Measurements from ENCODE around the gene TEX38. TPM values are rescaled to one million over a fixed set of nuclear protein-coding genes. Genes with fewer than 3 reads are reported as not detected.

Gene TEX38
- total RNA-seq, 4 donors from 2014 or later: not detected

GRCh38 chr1:46639547-46639946 is 32.1 kb upstream of the TEX38 start:
- DNase-seq: no peak
- no peak overlapping the region for H3K27ac ChIP-seq
- 91 to 100% methylated on average over 1 of the region's 1 CpG for WGBS, 2 donors (ENCODE audit: low coverage in 1 of 2)
- intact Hi-C loops (cut with DNase I; ENCODE audit: low total_unique reads) (no loop called here), in situ Hi-C loops (cut with MboI; ENCODE audit: low pct_ligation_motif_present in 1 of 4, low pct_unique_long_range_greater_than_20kb in 1 of 4, low sequenced_read_pairs in 3 of 4) (no loop called here)
- no peaks in the 10 kb centered on the region for H3K27me3 ChIP-seq
- no peaks in the 10 kb centered on the region for H3K9me3 ChIP-seq
- TF ChIP-seq POLR2A (IDR thresholded peaks at IDR 0.05): no peak
- H3K4me1 ChIP-seq: peaks cover 11 to 37% (median 15%) of the 10 kb centered on the region in 4 donors
- H3K36me3 ChIP-seq: peaks cover 0 to 8% (median under 1%) of the 10 kb centered on the region in 4 donors
- H3K4me3 ChIP-seq: no peak overlapping the region

GRCh38 chr1:46642115-46642680 is 29.5 kb upstream of the TEX38 start:
- TF ChIP-seq POLR2AphosphoS5 (IDR thresholded peaks at IDR 0.05) (no peak), EP300 (IDR thresholded peaks at IDR 0.05; ENCODE audit: low read depth) (no peak), POLR2A (IDR thresholded peaks at IDR 0.05) (no peak), CTCF (IDR thresholded peaks at IDR 0.05) (no peak)
- Histone ChIP-seq H3K4me1 (peaks cover 11 to 37% (median 15%) of the 10 kb centered on the region in 4 donors), H3K27ac (peak overlapping the region in 2 of 4 donors; percentile 62), H3K9me3 (no peaks in the 10 kb centered on the region), H3K27me3 (no peaks in the 10 kb centered on the region), H3K36me3 (no peaks in the 10 kb centered on the region), H3K4me3 (no peak overlapping the region)
- DNase-seq: no peak
- in situ Hi-C loops (cut with MboI; ENCODE audit: low pct_ligation_motif_present in 1 of 4, low pct_unique_long_range_greater_than_20kb in 1 of 4, low sequenced_read_pairs in 3 of 4) (no loop called here), intact Hi-C loops (cut with DNase I; ENCODE audit: low total_unique reads) (no loop called here)

GRCh38 chr1:46643368-46643775 is 28.3 kb upstream of the TEX38 start:
- no peaks in the 10 kb centered on the region for H3K27me3 ChIP-seq
- intact Hi-C loops (cut with DNase I; ENCODE audit: low total_unique reads): no loop called here
- H3K9me3 ChIP-seq: no peaks in the 10 kb centered on the region
- in situ Hi-C loops (cut with MboI; ENCODE audit: low pct_ligation_motif_present in 1 of 4, low pct_unique_long_range_greater_than_20kb in 1 of 4, low sequenced_read_pairs in 3 of 4): no loop called here
- H3K27ac ChIP-seq: peak overlapping the region; percentile 28 to 62 (median 56)
- H3K4me3 ChIP-seq: no peak overlapping the region
- DNase-seq: peak; percentile 23
- peaks cover 0 to 7% (median 2%) of the 10 kb centered on the region in 4 donors for H3K36me3 ChIP-seq
- H3K4me1 ChIP-seq: peaks cover 11 to 37% (median 15%) of the 10 kb centered on the region in 4 donors
- TF ChIP-seq POLR2A (IDR thresholded peaks at IDR 0.05): no peak
- peak; percentile 44 to 61 (median 47) for TF ChIP-seq POLR2AphosphoS5 (IDR thresholded peaks at IDR 0.05)

GRCh38 chr1:46645815-46646214 is 25.8 kb upstream of the TEX38 start:
- Histone ChIP-seq H3K4me1 (peaks cover 10 to 23% (median 14%) of the 10 kb centered on the region in 4 donors), H3K36me3 (peaks cover 0 to 29% (median 6%) of the 10 kb centered on the region in 4 donors), H3K4me3 (no peak overlapping the region), H3K9me3 (peaks cover 0 to 2% of the 10 kb centered on the region in 2 donors), H3K27ac (no peak overlapping the region), H3K27me3 (no peaks in the 10 kb centered on the region)
- no peak for TF ChIP-seq POLR2AphosphoS5 (IDR thresholded peaks at IDR 0.05)
- no peak for TF ChIP-seq CTCF (IDR thresholded peaks at IDR 0.05)
- no peak for TF ChIP-seq POLR2A (IDR thresholded peaks at IDR 0.05)
- TF ChIP-seq EP300 (IDR thresholded peaks at IDR 0.05; ENCODE audit: low read depth): no peak
- no peak for DNase-seq
- 92 to 93% methylated on average over 4 of the region's 4 CpGs for WGBS, 2 donors (ENCODE audit: low coverage in 1 of 2)
- in situ Hi-C loops (cut with MboI; ENCODE audit: low pct_ligation_motif_present in 1 of 4, low pct_unique_long_range_greater_than_20kb in 1 of 4, low sequenced_read_pairs in 3 of 4): no loop called here
- intact Hi-C loops (cut with DNase I; ENCODE audit: low total_unique reads): no loop called here

GRCh38 chr1:46646331-46646730 is 25.3 kb upstream of the TEX38 start:
- H3K4me3 ChIP-seq: no peak overlapping the region
- intact Hi-C loops (cut with DNase I; ENCODE audit: low total_unique reads): no loop called here
- peaks cover 0 to 29% (median 6%) of the 10 kb centered on the region in 4 donors for H3K36me3 ChIP-seq
- no peaks in the 10 kb centered on the region for H3K27me3 ChIP-seq
- peaks cover 0 to 2% of the 10 kb centered on the region in 2 donors for H3K9me3 ChIP-seq
- DNase-seq: no peak
- peaks cover 10 to 23% (median 14%) of the 10 kb centered on the region in 4 donors for H3K4me1 ChIP-seq
- H3K27ac ChIP-seq: no peak overlapping the region
- in situ Hi-C loops (cut with MboI; ENCODE audit: low pct_ligation_motif_present in 1 of 4, low pct_unique_long_range_greater_than_20kb in 1 of 4, low sequenced_read_pairs in 3 of 4): no loop called here
- 74 to 83% methylated on average over 1 of the region's 1 CpG for WGBS, 2 donors (ENCODE audit: low coverage in 1 of 2)
- TF ChIP-seq POLR2A (IDR thresholded peaks at IDR 0.05): no peak
